Upper lobe of left lung (tissue), 6 donors: ENCODE data around the gene PLD3. TPM values are rescaled to one million over a fixed set of nuclear protein-coding genes. Genes with fewer than 3 reads are reported as not detected.

ENCODE experiments used
- ATAC-seq, 2 donors: fragments of 200-7000 bp; cut with Tn5 transposase; one replicate each; pipeline ENCODE4 v1.9.1; 2022; ENCODE audit warnings: mild to moderate bottlenecking in 2 of 2, moderate library complexity in 2 of 2; ENCODE audit not compliant: low FRiP score in 2 of 2
- DNase-seq, 2 donors: peaks; one replicate each; pipeline ENCODE4 v3.0.0-alpha.2; 2019 to 2020
- H3K27ac ChIP-seq, 4 donors: fragments of 200-600 bp; sonication (generic); one replicate each; pipeline ENCODE4 v1.5.1; 2016 to 2019
- H3K27me3 ChIP-seq, 4 donors: fragments of 200-600 bp; sonication (generic); one replicate each; pipeline ENCODE4 v1.5.1; 2017 to 2019
- H3K36me3 ChIP-seq, 4 donors: fragments of 200-600 bp; sonication (generic); one replicate each; pipeline ENCODE4 v1.5.1; 2016 to 2019
- H3K4me1 ChIP-seq, 4 donors: fragments of 200-600 bp; sonication (generic); one replicate each; pipeline ENCODE4 v1.5.1; 2018 to 2019
- H3K4me3 ChIP-seq, 4 donors: fragments of 200-600 bp; sonication (generic); one replicate each; pipeline ENCODE4 v1.5.1; 2017 to 2019; ENCODE audit warnings: mild to moderate bottlenecking in 2 of 4, moderate library complexity in 1 of 4
- H3K9me3 ChIP-seq, 4 donors: fragments of 200-600 bp; sonication (generic); one replicate each; pipeline ENCODE4 v1.5.1; 2018 to 2019
- CTCF ChIP-seq, 6 experiments: fragments of 450-650 bp in 4 of 6; fragments of 200-600 bp in 2 of 6; sonication (generic) in 2 of 6; IDR thresholded peaks; one replicate each; pipeline ENCODE4 v1.5.1; 2016 to 2019; ENCODE audit warnings: antibody characterized with exemption in 6 of 6
- EP300 ChIP-seq, 4 donors: sonication (generic); formaldehyde crosslinking; IDR thresholded peaks; one replicate each; pipeline ENCODE4 v1.5.1; 2017; ENCODE audit warnings: antibody characterized with exemption in 4 of 4, control low read depth in 2 of 4
- POLR2A ChIP-seq, 4 donors: fragments of 450-650 bp; IDR thresholded peaks; one replicate each; pipeline ENCODE4 v1.5.1; 2016 to 2017; ENCODE audit warnings: antibody characterized with exemption in 4 of 4, mild to moderate bottlenecking in 2 of 4
- POLR2AphosphoS5 ChIP-seq, 2 donors: sonication (generic); formaldehyde crosslinking; IDR thresholded peaks; one replicate each; pipeline ENCODE4 v1.5.1; 2017; ENCODE audit warnings: antibody characterized with exemption in 2 of 2
- WGBS, 2 donors: methylation state at CpG; one replicate each; pipeline ENCODE4 v1.1.5; 2017 to 2018; 5-methylcytosine and 5-hydroxymethylcytosine counted together
- total RNA-seq, 6 donors: library from RNA; depleted of rRNA in 4 of 6; stranded (reverse); fragments of >200 nt in 4 of 6; gene quantifications; one replicate each; pipeline versions ENCODE4 v1.1.0 to v1.2.1, GENCODE V29; 2016 to 2021
- donor health status: DM: no; HTN: no; CAD: no; lungs with moderate emphysema.
- donor health status: DM: no; HTN: yes; CAD: no; lungs with severe emphysema.

PLD3 gene
- total RNA-seq, 6 donors from 2014 or later, result 257 to 710 (median 470) TPM

GRCh38 chr19:40313229-40313983 lies 35.1 kb upstream of the PLD3 start:
- Histone ChIP-seq H3K4me1 (no peaks in the 10 kb centered on the region), H3K4me3 (no peak overlapping the region), H3K27me3 (no peaks in the 10 kb centered on the region), H3K27ac (no peak overlapping the region), H3K36me3 (peaks cover 0 to 16% (median 1%) of the 10 kb centered on the region in 4 donors), H3K9me3 (no peaks in the 10 kb centered on the region)
- 94 to 96% methylated on average over 8 to 9 of the region's 9 CpGs for WGBS, 2 donors
- ATAC-seq (no peak), DNase-seq (no peak)
- TF ChIP-seq POLR2A (IDR thresholded peaks at IDR 0.05) (no peak), CTCF (IDR thresholded peaks at IDR 0.05) (no peak), EP300 (IDR thresholded peaks at IDR 0.05) (no peak)

GRCh38 chr19:40314656-40315055 lies 33.8 kb upstream of the PLD3 start:
- TF ChIP-seq CTCF (IDR thresholded peaks at IDR 0.05) (no peak), EP300 (IDR thresholded peaks at IDR 0.05) (no peak), POLR2AphosphoS5 (IDR thresholded peaks at IDR 0.05) (no peak), POLR2A (IDR thresholded peaks at IDR 0.05) (no peak)
- Histone ChIP-seq H3K4me3 (no peak overlapping the region), H3K4me1 (no peaks in the 10 kb centered on the region), H3K27me3 (no peaks in the 10 kb centered on the region), H3K9me3 (no peaks in the 10 kb centered on the region), H3K36me3 (peaks cover 0 to 22% (median 7%) of the 10 kb centered on the region in 4 donors), H3K27ac (no peak overlapping the region)
- DNase-seq, result no peak
- WGBS, 2 donors, result 77% methylated on average over 2 of the region's 2 CpGs
- ATAC-seq, result no peak

GRCh38 chr19:40315812-40316470 lies 32.6 kb upstream of the PLD3 start:
- H3K27ac ChIP-seq, result no peak overlapping the region
- no peaks in the 10 kb centered on the region for H3K4me1 ChIP-seq
- no peaks in the 10 kb centered on the region for H3K27me3 ChIP-seq
- no peak for DNase-seq
- peaks cover 0 to 27% (median 15%) of the 10 kb centered on the region in 4 donors for H3K36me3 ChIP-seq
- TF ChIP-seq POLR2A (IDR thresholded peaks at IDR 0.05), result no peak
- TF ChIP-seq CTCF (IDR thresholded peaks at IDR 0.05), result no peak
- no peak for TF ChIP-seq EP300 (IDR thresholded peaks at IDR 0.05)
- no peak for TF ChIP-seq POLR2AphosphoS5 (IDR thresholded peaks at IDR 0.05)
- no peak for ATAC-seq
- H3K9me3 ChIP-seq, result no peaks in the 10 kb centered on the region
- H3K4me3 ChIP-seq, result no peak overlapping the region
- 83 to 87% methylated on average over 2 to 5 of the region's 5 CpGs for WGBS, 2 donors

GRCh38 chr19:40317338-40317737 lies 31.2 kb upstream of the PLD3 start:
- Histone ChIP-seq H3K4me3 (no peak overlapping the region), H3K27me3 (no peaks in the 10 kb centered on the region), H3K4me1 (no peaks in the 10 kb centered on the region), H3K36me3 (peaks cover 7 to 41% (median 28%) of the 10 kb centered on the region in 4 donors), H3K27ac (no peak overlapping the region), H3K9me3 (no peaks in the 10 kb centered on the region)
- no peak for TF ChIP-seq POLR2AphosphoS5 (IDR thresholded peaks at IDR 0.05)
- TF ChIP-seq EP300 (IDR thresholded peaks at IDR 0.05), result no peak
- TF ChIP-seq POLR2A (IDR thresholded peaks at IDR 0.05), result no peak
- TF ChIP-seq CTCF (IDR thresholded peaks at IDR 0.05), result no peak
- 85 to 91% methylated on average over 7 of the region's 7 CpGs for WGBS, 2 donors
- DNase-seq (no peak), ATAC-seq (no peak)
